Transverse colon (tissue), 4 donors: ENCODE data around the gene MAP2K6.

Experiments
- CTCF ChIP-seq, 5 experiments: fragments of 200-600 bp in 3 of 5; fragments of 450-650 bp in 2 of 5; sonication (generic) in 3 of 5; IDR thresholded peaks; 1 replicate in 2 of 5; 2 replicates in 3 of 5; pipeline ENCODE4 v1.5.1; 2016 to 2017; ENCODE audit warnings: antibody characterized with exemption in 5 of 5, inconsistent platforms in 3 of 5, mild to moderate bottlenecking in 2 of 5, moderate library complexity in 1 of 5
- EP300 ChIP-seq: sonication (generic); formaldehyde crosslinking; IDR thresholded peaks from one replicate; pipeline ENCODE4 v1.6.1; 2017; ENCODE audit warnings: antibody characterized with exemption, low read depth
- POLR2AphosphoS5 ChIP-seq, 3 donors: sonication (generic); formaldehyde crosslinking; IDR thresholded peaks; one replicate each; pipeline ENCODE4 v1.6.1; 2016; ENCODE audit warnings: antibody characterized with exemption in 3 of 3

- TF ChIP-seq CTCF (IDR thresholded peaks at IDR 0.05) (no peak), EP300 (no peak), POLR2AphosphoS5 (IDR thresholded peaks at IDR 0.05) (no peak)
Observed at GRCh38 chr17:69425978-69426377, 11.5 kb downstream of the MAP2K6 start.
